Skeletal muscle cell (primary cell): ENCODE measurements around the gene IRF4.

ENCODE experiments used
- DNase-seq: peaks from one replicate; pipeline ENCODE4 v3.0.0-alpha.2; 2010; ENCODE audit warnings: low read depth
- H3K4me3 ChIP-seq: 2 replicates; pipeline ENCODE4 v1.5.1; 2011; ENCODE audit warnings: low read depth, mild to moderate bottlenecking, control low read depth, low read length, moderate library complexity

The IRF4 gene

DNA sequence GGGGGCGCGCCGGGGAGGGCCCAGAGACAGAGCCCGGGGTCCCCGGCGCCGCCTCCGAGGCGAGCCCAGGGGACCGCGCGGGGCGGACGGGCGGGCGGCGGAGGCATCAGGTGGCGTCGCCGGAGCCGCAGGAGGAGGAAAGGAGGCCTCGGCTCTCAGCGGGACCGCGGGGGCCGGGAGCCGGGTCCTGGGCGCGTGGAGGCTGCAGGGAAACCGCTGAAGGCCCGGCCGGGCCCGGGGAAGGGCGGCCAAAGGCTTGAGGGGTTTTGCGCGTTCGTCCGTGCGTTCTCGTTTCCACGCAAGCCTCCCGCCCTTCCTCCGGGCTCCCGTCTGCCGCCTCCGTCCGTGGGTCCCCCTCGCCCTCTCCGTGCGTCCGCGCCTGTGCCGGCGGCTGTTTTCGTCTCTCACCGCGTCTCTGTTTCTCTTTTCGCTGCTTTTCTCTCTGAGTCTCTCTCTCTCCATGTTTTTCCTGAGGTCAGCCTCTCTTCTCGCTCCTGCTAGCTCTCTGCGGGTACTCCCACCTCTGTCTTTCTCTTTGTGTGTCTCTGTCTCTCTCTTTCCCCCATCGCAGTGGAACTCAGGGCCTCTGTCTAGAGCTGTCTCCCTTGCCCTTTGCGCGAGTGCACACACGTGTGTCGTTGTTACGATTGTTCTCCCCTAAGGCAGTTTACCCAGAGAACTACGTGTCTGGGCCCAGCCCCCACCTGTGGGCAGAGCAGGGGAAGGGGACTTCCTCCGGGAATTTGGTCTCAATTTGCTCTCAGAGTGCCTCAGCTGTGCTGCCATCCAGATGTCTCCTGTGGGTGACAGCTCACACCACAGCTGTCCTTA is 2.1 kb downstream of the IRF4 start:
- DNase-seq: no peak
- H3K4me3 ChIP-seq: peak overlapping the region; percentile 17

- no peak for DNase-seq
- H3K4me3 ChIP-seq: no peak overlapping the region
These were observed 3.2 kb downstream of the IRF4 start for GRCh38 chr6:394641-395289.

- H3K4me3 ChIP-seq: no peak overlapping the region
- no peak for DNase-seq
These were observed 4.0 kb downstream of the IRF4 start for GRCh38 chr6:395432-396125.

- no peak overlapping the region for H3K4me3 ChIP-seq
These were observed 4.6 kb downstream of the IRF4 start for GRCh38 chr6:396126-396520.

DNA sequence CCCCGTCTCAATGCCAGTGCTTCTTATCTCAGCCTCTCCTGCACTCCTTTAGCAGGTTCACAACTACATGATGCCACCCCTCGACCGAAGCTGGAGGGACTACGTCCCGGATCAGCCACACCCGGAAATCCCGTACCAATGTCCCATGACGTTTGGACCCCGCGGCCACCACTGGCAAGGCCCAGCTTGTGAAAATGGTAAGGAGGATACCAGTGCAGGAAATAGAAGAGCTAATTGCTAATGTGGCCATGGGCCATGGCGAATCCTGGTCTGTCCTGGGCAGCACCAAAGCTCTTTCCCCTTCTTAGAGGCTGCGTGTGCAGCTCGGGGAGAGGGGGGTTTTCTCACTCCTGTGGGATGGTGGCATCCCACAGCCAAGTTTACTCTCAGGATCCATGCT is 5.5 kb downstream of the IRF4 start:
- H3K4me3 ChIP-seq: no peak overlapping the region
- no peak for DNase-seq

More at GRCh38 chr6:396126-396520, 4.6 kb downstream of the IRF4 start:
- no peak for DNase-seq

DNA sequence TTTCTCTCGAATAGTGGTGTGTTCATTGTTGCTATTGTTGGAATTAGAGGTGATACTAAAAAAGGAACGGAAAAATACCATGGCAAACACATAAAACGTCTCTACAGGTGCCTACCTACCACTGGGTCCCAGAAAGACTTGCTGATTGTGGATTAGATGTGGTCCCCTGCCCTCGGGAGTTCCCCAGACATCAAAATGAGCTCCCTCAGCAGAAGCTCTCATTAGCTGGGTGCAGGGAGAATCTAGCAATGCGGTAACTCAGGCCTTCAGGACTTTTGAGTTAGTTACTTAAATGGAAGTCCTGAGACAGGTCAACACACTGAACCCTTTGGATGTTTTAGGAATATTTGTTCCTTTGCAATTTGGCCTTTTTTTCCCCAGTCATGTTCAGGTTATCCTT is 6.1 kb downstream of the IRF4 start:
- H3K4me3 ChIP-seq: no peak overlapping the region
- no peak for DNase-seq

DNA sequence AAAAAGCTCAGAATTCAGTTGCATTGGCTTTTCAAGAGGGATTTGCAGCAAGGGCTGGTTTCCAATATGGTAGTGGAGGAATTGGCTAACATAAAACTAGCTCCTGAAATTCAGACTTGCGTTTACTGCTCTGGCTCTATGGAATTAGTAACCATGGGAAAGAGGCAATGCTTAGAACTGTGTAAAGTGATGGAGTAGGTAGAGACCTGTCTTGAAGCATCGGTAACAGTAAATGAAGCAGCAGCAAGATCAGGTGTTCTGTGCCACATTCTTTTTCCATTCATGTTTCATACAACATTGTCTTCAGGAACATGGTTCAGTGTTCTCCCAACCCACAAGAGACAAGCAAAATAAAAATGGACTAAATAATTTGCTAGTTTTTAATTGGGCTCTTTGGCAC is 6.5 kb downstream of the IRF4 start:
- no peak for DNase-seq
- H3K4me3 ChIP-seq: no peak overlapping the region

DNA sequence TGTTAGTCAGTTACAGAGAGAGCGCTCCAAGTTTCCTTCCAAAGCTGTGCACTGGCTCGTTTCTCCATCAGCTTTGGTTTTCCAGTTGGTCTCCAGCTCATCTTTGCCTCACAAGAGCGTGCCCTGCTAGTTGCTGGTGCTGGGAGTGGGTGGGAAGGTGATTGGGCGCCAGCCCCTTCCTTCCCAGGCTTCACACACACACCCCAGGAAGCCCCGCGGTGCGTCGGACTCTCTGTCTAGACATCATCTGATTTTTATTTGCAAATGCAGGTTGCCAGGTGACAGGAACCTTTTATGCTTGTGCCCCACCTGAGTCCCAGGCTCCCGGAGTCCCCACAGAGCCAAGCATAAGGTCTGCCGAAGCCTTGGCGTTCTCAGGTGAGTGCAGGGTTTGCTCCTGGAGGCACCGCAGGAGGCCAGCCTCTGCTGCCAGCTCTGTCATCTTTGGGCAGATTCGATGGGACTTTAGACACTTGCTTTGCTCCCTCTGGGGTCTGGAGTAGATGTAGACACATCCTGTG is 7.1 kb downstream of the IRF4 start:
- no peak for DNase-seq
- no peak overlapping the region for H3K4me3 ChIP-seq

DNA sequence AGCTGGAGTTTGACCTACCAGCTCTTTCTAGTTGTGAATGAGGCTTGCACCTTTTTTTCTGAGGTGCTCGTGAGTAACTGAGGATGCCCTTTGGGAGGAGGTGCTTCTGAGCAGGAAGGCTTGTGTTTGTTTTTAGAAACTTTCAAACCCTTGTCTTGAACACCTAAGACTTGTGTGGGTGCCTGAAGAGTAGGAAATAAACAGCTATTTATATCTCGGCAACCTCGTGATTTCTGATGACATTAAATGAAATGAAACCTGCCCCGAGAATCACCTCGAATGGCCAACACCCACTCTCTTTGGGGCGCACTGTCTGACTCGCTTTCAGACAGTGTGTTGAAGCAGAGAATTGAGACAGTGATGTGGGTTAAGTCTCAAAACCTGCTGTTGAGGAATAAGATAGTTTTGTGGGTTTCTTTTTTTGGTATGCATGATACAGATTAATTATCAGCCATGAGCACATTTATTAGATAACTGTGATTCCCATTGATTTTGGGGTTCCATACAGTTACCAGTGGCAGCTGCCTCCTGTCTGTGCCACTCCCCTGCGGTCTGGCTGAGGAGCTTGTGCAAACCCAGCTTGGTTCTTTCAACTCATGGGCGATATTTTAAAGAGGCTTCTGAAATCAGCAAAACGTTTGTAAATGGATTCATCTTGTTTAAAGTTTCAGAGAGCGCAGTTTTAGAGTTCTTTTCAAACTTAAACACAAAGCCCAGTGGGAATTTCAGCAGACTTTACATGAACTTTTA is 8.4 kb downstream of the IRF4 start:
- no peak overlapping the region for H3K4me3 ChIP-seq
- no peak for DNase-seq

- H3K4me3 ChIP-seq: no peak overlapping the region
- no peak for DNase-seq
These were observed 9.3 kb downstream of the IRF4 start for GRCh38 chr6:400815-401214.

DNA sequence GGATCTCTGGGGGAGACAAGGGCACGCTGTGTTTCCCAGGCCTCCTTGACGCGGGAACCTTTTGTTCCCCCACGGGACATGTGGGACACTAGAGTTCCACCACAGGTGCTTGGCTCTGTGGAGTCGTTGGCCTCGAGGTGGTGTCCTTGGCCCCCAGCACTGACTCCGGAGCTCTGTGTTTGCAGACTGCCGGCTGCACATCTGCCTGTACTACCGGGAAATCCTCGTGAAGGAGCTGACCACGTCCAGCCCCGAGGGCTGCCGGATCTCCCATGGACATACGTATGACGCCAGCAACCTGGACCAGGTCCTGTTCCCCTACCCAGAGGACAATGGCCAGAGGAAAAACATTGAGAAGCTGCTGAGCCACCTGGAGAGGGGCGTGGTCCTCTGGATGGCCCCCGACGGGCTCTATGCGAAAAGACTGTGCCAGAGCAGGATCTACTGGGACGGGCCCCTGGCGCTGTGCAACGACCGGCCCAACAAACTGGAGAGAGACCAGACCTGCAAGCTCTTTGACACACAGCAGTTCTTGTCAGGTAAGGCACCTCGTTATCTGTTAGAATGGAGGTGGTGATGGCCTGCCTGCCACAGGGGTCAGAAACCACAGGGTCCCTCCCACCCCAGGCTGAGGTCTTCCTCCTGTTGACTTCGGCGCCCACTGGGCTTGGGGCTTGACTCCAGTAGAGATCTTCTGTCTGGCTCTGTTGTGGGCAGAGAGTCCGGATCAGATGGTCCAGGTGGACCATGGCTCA is 9.9 kb downstream of the IRF4 start:
- DNase-seq: no peak
- H3K4me3 ChIP-seq: no peak overlapping the region

DNA sequence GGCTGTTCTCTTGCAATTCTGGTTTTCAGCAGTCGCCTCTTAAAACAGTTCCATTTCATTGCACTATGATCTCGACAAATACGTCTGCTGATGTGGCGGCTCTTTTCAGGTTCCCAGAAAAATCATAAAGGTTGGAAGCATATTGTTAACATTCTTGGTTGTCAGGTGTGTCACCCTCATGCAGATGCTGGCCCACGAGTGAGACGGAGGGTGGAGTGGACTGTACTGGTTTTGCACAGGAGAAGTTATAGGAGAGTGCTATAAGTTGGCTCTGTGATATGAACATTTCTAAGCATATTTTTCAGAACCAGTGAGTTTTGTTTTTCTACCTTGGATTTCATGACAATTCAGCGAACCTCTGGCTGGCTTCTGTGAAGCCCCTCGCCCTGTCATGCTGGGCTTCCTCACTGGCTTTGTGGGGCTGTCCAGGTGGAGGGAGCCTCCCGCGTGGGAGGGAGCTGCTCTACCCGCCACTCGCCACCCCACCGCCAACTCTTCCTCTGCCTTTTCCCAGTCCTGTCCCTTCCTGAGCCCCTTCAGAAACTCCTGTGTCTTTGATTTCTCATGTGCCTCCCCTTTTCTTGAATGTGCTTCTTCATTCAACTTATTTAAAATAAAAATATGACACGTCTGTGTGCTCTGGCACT is 10.6 kb downstream of the IRF4 start:
- DNase-seq: no peak
- H3K4me3 ChIP-seq: no peak overlapping the region

DNA sequence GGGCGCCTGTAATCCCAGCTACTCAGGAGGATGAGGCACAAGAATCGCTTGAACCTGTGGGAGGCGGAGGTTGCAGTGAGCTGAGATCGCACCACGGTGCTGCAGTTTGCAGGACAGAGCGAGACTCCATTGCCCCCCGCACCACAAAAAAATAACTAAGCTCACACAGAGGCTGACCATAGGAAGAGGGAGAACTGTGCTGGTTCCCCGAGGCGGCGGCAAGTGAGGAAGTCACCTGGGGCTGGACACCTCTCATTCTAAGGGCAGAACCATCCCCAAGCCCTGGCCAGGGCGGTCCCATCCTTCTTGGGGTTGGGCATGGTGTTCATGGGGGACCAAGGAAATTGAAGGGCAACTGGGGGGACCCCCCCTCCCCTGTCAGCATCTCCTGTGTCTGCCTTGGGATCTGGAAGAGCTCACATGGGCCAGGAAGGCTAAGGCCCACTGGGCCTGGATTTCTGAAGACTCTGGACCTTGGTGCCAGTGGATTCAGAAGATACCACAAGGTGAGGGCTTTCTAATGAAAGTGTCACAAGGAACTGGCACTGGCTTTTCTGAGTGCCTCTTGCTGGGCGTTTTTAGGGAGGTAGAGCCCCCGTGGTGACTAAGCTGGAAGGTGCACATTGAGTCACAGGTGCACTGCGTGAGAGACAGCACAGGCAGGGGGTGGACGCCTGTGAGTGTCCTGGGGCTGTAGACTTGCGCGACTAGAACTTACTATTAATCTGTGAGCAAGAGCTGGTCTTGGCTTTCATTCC is 11.5 kb downstream of the IRF4 start:
- no peak for DNase-seq

GRCh38 chr6:403659-404655 is 12.4 kb downstream of the IRF4 start:
- no peak for DNase-seq
- no peak overlapping the region for H3K4me3 ChIP-seq

More for the DNA sequence above, 11.5 kb downstream of the IRF4 start:
- no peak overlapping the region for H3K4me3 ChIP-seq

GRCh38 chr6:404685-405423 is 13.3 kb downstream of the IRF4 start:
- no peak for DNase-seq
- H3K4me3 ChIP-seq: no peak overlapping the region

DNA sequence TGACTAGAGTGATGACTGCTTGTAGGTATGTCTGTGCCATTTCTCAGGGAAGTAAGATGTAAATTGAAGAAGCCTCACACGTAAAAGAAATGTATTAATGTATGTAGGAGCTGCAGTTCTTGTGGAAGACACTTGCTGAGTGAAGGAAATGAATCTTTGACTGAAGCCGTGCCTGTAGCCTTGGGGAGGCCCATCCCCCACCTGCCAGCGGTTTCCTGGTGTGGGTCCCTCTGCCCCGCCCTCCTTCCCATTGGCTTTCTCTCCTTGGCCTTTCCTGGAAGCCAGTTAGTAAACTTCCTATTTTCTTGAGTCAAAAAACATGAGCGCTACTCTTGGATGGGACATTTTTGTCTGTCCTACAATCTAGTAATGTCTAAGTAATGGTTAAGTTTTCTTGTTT is 16.6 kb downstream of the IRF4 start:
- no peak for DNase-seq
- no peak overlapping the region for H3K4me3 ChIP-seq
